GM12878 (cell line): ENCODE measurements around the gene ZNF513.

ENCODE experiments used
- CTCF ChIP-seq, 3 experiments: IDR thresholded peaks in 2 of 3; conservative IDR thresholded peaks in 1 of 3; 2 replicates each; pipeline ENCODE4 v1.5.1; 2011; ENCODE audit warnings: low read depth in 3 of 3, low read length in 3 of 3, mild to moderate bottlenecking in 3 of 3, control low read depth in 2 of 3, moderate library complexity in 2 of 3, inconsistent platforms in 1 of 3, mixed read lengths in 1 of 3; ENCODE audit not compliant: control insufficient read depth in 2 of 3, insufficient read depth in 1 of 3; ENCODE audit errors: extremely low read depth in 1 of 3
- EP300 ChIP-seq, 2 experiments: fragments of 150-350 bp in 1 of 2; IDR thresholded peaks; 2 replicates each; pipeline ENCODE4 v1.6.1; 2011 to 2012; ENCODE audit warnings: low read depth in 2 of 2, low read length in 2 of 2, borderline replicate concordance in 1 of 2, improper control_type of control experiment in 1 of 2, inconsistent platforms in 1 of 2; ENCODE audit not compliant: control insufficient read depth in 1 of 2
- POLR2AphosphoS5 ChIP-seq: IDR thresholded peaks from 2 replicates; pipeline ENCODE4 v1.6.1; 2011; ENCODE audit warnings: mild to moderate bottlenecking, low read length, inconsistent platforms
- TCF3 ChIP-seq: IDR thresholded peaks from 2 replicates; pipeline ENCODE4 v1.6.1; 2012; ENCODE audit warnings: low read depth, mild to moderate bottlenecking, low read length, borderline replicate concordance; ENCODE audit not compliant: insufficient read depth

DNA sequence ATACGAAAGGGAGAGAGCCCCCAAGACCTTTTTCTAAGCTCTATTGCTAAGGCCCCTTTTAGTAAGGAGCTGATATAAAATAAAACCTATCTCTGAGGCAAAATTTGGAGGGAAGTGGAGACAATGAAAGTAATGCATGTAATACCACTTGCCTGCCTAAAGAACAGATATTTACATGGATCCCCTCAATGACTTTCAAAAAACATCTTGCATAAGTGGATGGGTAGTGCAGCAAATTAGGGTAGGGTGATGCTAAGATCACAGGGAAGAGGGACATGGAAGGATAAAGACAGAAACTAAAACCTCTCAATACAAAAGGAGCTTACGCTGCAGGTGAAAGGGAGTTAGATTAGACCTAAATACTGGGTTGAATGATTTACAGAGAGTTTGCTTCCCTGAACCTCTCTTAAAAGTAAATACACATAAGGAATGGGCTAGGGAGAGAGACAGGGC lies 1.1 kb downstream of the ZNF513 start:
- TF ChIP-seq POLR2AphosphoS5 = no peak
- no peak for TF ChIP-seq EP300 (IDR thresholded peaks at IDR 0.05; ENCODE audit: borderline replicate concordance in 1 of 2, control insufficient read depth in 1 of 2, low read depth in 2 of 2, low read length in 2 of 2)
- no peak for TF ChIP-seq CTCF (IDR thresholded peaks at IDR 0.05 in 2 of 3, conservative IDR thresholded peaks at IDR 0.05 in 1 of 3; ENCODE audit: control insufficient read depth in 2 of 3, extremely low read depth in 1 of 3, insufficient read depth in 1 of 3, low read depth in 3 of 3, low read length in 3 of 3)
- no peak for TF ChIP-seq TCF3
